Spinal cord (tissue), 10 donors: ENCODE data around the gene ARHGEF17. TPM values are rescaled to one million over a fixed set of nuclear protein-coding genes. Genes with fewer than 3 reads are reported as not detected.

Experiments
- DNase-seq, 6 donors: peaks; one replicate each; pipeline versions ENCODE4 v3.0.0 to v3.0.0-alpha.2; 2013 to 2015; ENCODE audit warnings: low spot score in 6 of 6, low read depth in 4 of 6
- H3K27ac ChIP-seq: one replicate; pipeline ENCODE4 v1.5.1; 2013; ENCODE audit warnings: low read depth, low read length, control low read depth
- H3K27me3 ChIP-seq: one replicate; pipeline ENCODE4 v1.6.1; 2013; ENCODE audit warnings: low read length; ENCODE audit not compliant: control insufficient read depth, insufficient read depth
- H3K36me3 ChIP-seq: one replicate; pipeline ENCODE4 v1.6.1; 2013; ENCODE audit warnings: low read length; ENCODE audit not compliant: control insufficient read depth, insufficient read depth
- H3K4me1 ChIP-seq: one replicate; pipeline ENCODE4 v1.6.1; 2013; ENCODE audit warnings: low read length; ENCODE audit not compliant: control insufficient read depth, insufficient read depth
- H3K4me3 ChIP-seq: one replicate; pipeline ENCODE4 v1.5.1; 2013; ENCODE audit warnings: low read depth, low read length, control low read depth
- H3K9me3 ChIP-seq: one replicate; pipeline ENCODE4 v1.6.1; 2013; ENCODE audit warnings: low read length; ENCODE audit not compliant: control insufficient read depth, insufficient read depth
- WGBS: methylation state at CpG from one replicate; pipeline ENCODE4 v1.1.5; 2013; ENCODE audit warnings: missing lambda C conversion rate; ENCODE audit not compliant: insufficient coverage; 5-methylcytosine and 5-hydroxymethylcytosine counted together
- polyA plus RNA-seq, 2 donors: library from polyadenylated mRNA; unstranded; fragments of 120-200 nt; gene quantifications; one replicate each; pipeline ENCODE4 v1.2.1, GENCODE V29; 2013; ENCODE audit not compliant: insufficient read length in 2 of 2
- total RNA-seq, 2 donors: library from RNA; depleted of rRNA in 1 of 2; stranded (reverse); fragments of 120-200 nt in 1 of 2; fragments of >200 nt in 1 of 2; gene quantifications; one replicate each; pipeline versions ENCODE4 v1.2.3 to v1.2.4, GENCODE V29; 2013 to 2014
- donor health status: healthy.

The ARHGEF17 gene
- total and polyA plus RNA-seq, 4 donors = 37.3 to 105 (median 67.5) TPM

GRCh38 chr11:73382183-73382582, 74.1 kb downstream of the ARHGEF17 start:
- no peaks in the 10 kb centered on the region for H3K9me3 ChIP-seq
- H3K36me3 ChIP-seq = peaks cover 26% of the 10 kb centered on the region
- peaks cover 73% of the 10 kb centered on the region for H3K4me1 ChIP-seq
- no peak overlapping the region for H3K4me3 ChIP-seq
- H3K27ac ChIP-seq = no peak overlapping the region
- H3K27me3 ChIP-seq = no peaks in the 10 kb centered on the region
- DNase-seq = no peak
- 88% methylated on average over 4 of the region's 7 CpGs for WGBS

- Histone ChIP-seq H3K27ac (peak overlapping the region; percentile 54), H3K9me3 (no peaks in the 10 kb centered on the region), H3K36me3 (peaks cover 29% of the 10 kb centered on the region), H3K4me1 (peaks cover 73% of the 10 kb centered on the region), H3K4me3 (no peak overlapping the region), H3K27me3 (no peaks in the 10 kb centered on the region)
- no peak for DNase-seq
- WGBS = 84% methylated on average over 3 of the region's 3 CpGs
These were observed 74.7 kb downstream of the ARHGEF17 start for GRCh38 chr11:73382747-73383146.

- H3K4me3 ChIP-seq = no peak overlapping the region
- H3K27me3 ChIP-seq = no peaks in the 10 kb centered on the region
- peaks cover 77% of the 10 kb centered on the region for H3K4me1 ChIP-seq
- H3K27ac ChIP-seq = peak overlapping the region; percentile 54
- no peaks in the 10 kb centered on the region for H3K9me3 ChIP-seq
- 67% methylated on average over 6 of the region's 9 CpGs for WGBS
- H3K36me3 ChIP-seq = peaks cover 36% of the 10 kb centered on the region
- DNase-seq = peak in 3 of 6 donors; percentile 23 to 80 (median 57)
These were observed 75.4 kb downstream of the ARHGEF17 start for GRCh38 chr11:73383249-73384124.

- Histone ChIP-seq H3K27ac (no peak overlapping the region), H3K9me3 (no peaks in the 10 kb centered on the region), H3K4me3 (no peak overlapping the region), H3K4me1 (peaks cover 80% of the 10 kb centered on the region), H3K27me3 (no peaks in the 10 kb centered on the region), H3K36me3 (peaks cover 39% of the 10 kb centered on the region)
- WGBS = 82% methylated on average over 4 of the region's 7 CpGs
- no peak for DNase-seq
These were observed 76.0 kb downstream of the ARHGEF17 start for GRCh38 chr11:73384125-73384441.

GRCh38 chr11:73384531-73384871, 76.4 kb downstream of the ARHGEF17 start:
- H3K4me1 ChIP-seq = peaks cover 80% of the 10 kb centered on the region
- H3K9me3 ChIP-seq = no peaks in the 10 kb centered on the region
- peak overlapping the region; percentile 65 for H3K27ac ChIP-seq
- H3K27me3 ChIP-seq = no peaks in the 10 kb centered on the region
- H3K36me3 ChIP-seq = peaks cover 40% of the 10 kb centered on the region
- WGBS = 69% methylated on average over 3 of the region's 4 CpGs
- DNase-seq = no peak
- H3K4me3 ChIP-seq = no peak overlapping the region

GRCh38 chr11:73384872-73385689, 77.0 kb downstream of the ARHGEF17 start:
- H3K27ac ChIP-seq = peak overlapping the region; percentile 65
- no peaks in the 10 kb centered on the region for H3K27me3 ChIP-seq
- peaks cover 76% of the 10 kb centered on the region for H3K4me1 ChIP-seq
- peak in 1 of 6 donors; percentile 40 for DNase-seq
- H3K4me3 ChIP-seq = no peak overlapping the region
- no peaks in the 10 kb centered on the region for H3K9me3 ChIP-seq
- WGBS = 70% methylated on average over 15 of the region's 21 CpGs
- peaks cover 38% of the 10 kb centered on the region for H3K36me3 ChIP-seq

- H3K36me3 ChIP-seq = peaks cover 41% of the 10 kb centered on the region
- H3K27ac ChIP-seq = peak overlapping the region; percentile 65
- H3K9me3 ChIP-seq = no peaks in the 10 kb centered on the region
- no peak overlapping the region for H3K4me3 ChIP-seq
- DNase-seq = no peak
- 75% methylated on average over 4 of the region's 8 CpGs for WGBS
- H3K27me3 ChIP-seq = no peaks in the 10 kb centered on the region
- peaks cover 68% of the 10 kb centered on the region for H3K4me1 ChIP-seq
These were observed 77.9 kb downstream of the ARHGEF17 start for GRCh38 chr11:73386016-73386415.

GRCh38 chr11:73386546-73386945, 78.5 kb downstream of the ARHGEF17 start:
- H3K27ac ChIP-seq = peak overlapping the region; percentile 65
- 87% methylated on average over 7 of the region's 8 CpGs for WGBS

GRCh38 chr11:73387594-73388264, 79.7 kb downstream of the ARHGEF17 start:
- no peak overlapping the region for H3K27ac ChIP-seq
- peaks cover 68% of the 10 kb centered on the region for H3K4me1 ChIP-seq
- WGBS = 57% methylated on average over 21 of the region's 21 CpGs
- peaks cover 43% of the 10 kb centered on the region for H3K36me3 ChIP-seq
- no peak for DNase-seq
- H3K4me3 ChIP-seq = no peak overlapping the region
- H3K9me3 ChIP-seq = no peaks in the 10 kb centered on the region
- H3K27me3 ChIP-seq = no peaks in the 10 kb centered on the region

More at GRCh38 chr11:73386546-73386945, 78.5 kb downstream of the ARHGEF17 start:
- H3K4me1 ChIP-seq = peaks cover 68% of the 10 kb centered on the region
- H3K4me3 ChIP-seq = no peak overlapping the region
- H3K9me3 ChIP-seq = no peaks in the 10 kb centered on the region
- no peak for DNase-seq
- H3K36me3 ChIP-seq = peaks cover 40% of the 10 kb centered on the region
- no peaks in the 10 kb centered on the region for H3K27me3 ChIP-seq
